ENCODE results near the gene MRGPRX2.

MRGPRX2 gene

DNA sequence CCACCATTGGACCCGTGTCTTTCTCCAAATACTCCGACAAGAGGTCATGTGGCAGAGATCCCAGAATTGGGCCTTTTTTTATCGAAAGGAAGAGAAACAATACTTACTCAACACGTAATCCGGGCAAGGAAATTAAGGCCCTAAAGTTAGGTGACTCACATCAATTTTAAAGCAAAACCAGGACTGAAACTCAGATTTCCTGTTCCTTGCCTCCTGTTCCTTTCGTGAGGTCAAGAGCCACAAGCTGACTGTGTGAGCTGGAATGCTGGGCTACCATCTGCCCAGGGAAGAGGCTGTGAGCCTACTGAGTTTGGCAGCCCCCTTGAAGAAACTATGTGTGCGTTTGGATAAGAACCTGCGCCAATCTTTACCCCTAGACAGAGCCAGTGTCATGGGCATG, 27.1 kb upstream of the MRGPRX2 start:
- no peak overlapping the region for H3K9ac ChIP-seq

DNA sequence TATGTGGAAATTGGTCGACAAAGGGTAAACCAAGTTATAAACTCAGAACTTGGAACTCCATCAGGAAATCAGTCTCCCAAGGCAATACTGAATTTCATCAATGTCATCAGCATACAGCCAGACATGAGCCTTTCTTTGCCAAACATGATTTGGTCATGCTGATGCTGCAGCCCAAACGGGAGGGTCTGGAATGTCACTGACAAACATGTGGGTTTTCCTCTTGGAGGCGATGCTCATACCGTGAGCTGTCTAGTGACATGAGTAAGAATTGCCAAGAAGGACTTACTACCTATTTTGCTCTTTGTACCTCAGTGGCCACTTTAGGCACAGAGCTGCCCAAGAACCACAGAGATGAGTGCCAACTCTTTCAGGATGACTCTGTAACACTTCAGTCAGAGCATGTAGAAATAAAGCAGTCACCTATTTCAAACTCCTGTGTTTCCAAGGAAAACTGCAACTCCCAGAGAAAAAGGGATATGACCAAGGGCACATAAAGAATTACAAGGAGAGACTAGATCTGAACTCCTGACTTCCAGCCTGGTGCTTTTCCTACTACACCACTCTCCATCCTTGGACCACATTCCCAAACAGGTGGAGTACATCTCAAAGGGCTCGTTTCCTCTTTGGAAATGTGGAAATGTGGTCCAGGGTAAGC, 24.3 kb upstream of the MRGPRX2 start:
- Histone ChIP-seq H3K36me3 (ENCODE audit: control insufficient read depth, insufficient read depth, low read length) (no peaks in the 10 kb centered on the region), H2AFZ (no peak overlapping the region), H3K4me1 (no peaks in the 10 kb centered on the region), H3K4me3 (ENCODE audit: low read depth, low read length) (no peak overlapping the region), H3K79me2 (no peaks in the 10 kb centered on the region), H3K27me3 (ENCODE audit: control insufficient read depth, insufficient read depth, low read length) (no peaks in the 10 kb centered on the region), H3K4me2 (ENCODE audit: low read length) (no peak overlapping the region), H3K9me3 (ENCODE audit: control insufficient read depth, low read length) (no peaks in the 10 kb centered on the region), H3K9ac (no peak overlapping the region), H3K27ac (no peak overlapping the region)
- TF ChIP-seq, protein P1, sequence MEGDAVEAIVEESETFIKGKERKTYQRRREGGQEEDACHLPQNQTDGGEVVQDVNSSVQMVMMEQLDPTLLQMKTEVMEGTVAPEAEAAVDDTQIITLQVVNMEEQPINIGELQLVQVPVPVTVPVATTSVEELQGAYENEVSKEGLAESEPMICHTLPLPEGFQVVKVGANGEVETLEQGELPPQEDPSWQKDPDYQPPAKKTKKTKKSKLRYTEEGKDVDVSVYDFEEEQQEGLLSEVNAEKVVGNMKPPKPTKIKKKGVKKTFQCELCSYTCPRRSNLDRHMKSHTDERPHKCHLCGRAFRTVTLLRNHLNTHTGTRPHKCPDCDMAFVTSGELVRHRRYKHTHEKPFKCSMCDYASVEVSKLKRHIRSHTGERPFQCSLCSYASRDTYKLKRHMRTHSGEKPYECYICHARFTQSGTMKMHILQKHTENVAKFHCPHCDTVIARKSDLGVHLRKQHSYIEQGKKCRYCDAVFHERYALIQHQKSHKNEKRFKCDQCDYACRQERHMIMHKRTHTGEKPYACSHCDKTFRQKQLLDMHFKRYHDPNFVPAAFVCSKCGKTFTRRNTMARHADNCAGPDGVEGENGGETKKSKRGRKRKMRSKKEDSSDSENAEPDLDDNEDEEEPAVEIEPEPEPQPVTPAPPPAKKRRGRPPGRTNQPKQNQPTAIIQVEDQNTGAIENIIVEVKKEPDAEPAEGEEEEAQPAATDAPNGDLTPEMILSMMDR (IDR thresholded peaks at IDR 0.05): no peak

More for the DNA sequence above, 27.1 kb upstream of the MRGPRX2 start:
- H3K9me3 ChIP-seq (ENCODE audit: control insufficient read depth, low read length): no peaks in the 10 kb centered on the region
- H3K36me3 ChIP-seq (ENCODE audit: control insufficient read depth, insufficient read depth, low read length): no peaks in the 10 kb centered on the region
- H3K4me3 ChIP-seq (ENCODE audit: low read depth, low read length): no peak overlapping the region
- H3K4me2 ChIP-seq (ENCODE audit: low read length): no peak overlapping the region
- H3K79me2 ChIP-seq: no peaks in the 10 kb centered on the region
- H3K4me1 ChIP-seq: no peaks in the 10 kb centered on the region
- H2AFZ ChIP-seq: no peak overlapping the region
- TF ChIP-seq, protein P1 (IDR thresholded peaks at IDR 0.05): no peak
- no peaks in the 10 kb centered on the region for H3K27me3 ChIP-seq (ENCODE audit: control insufficient read depth, insufficient read depth, low read length)
- no peak overlapping the region for H3K27ac ChIP-seq

DNA sequence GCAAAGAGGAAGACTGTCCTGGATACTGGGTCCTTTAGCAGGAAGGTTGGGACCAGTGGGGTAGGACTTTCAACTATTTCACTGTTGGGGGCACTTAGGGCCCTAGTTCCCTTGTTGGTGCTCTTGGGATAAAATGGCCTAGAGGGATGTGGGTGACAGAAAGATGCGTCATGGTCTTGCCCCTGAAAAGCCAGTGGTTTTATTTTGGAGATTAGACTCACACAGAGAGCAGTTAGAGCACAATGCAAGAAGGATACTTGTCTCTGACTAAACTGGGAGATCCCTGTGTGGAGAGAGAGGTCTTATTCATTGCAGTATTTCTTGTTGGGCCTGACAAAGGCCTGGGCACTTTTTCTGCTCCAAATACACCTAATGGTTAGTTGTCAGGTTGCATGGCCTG, 22.6 kb upstream of the MRGPRX2 start:
- H3K4me3 ChIP-seq (ENCODE audit: low read depth, low read length): no peak overlapping the region
- no peaks in the 10 kb centered on the region for H3K9me3 ChIP-seq (ENCODE audit: control insufficient read depth, low read length)
- H3K36me3 ChIP-seq (ENCODE audit: control insufficient read depth, insufficient read depth, low read length): no peaks in the 10 kb centered on the region
- H3K27me3 ChIP-seq (ENCODE audit: control insufficient read depth, insufficient read depth, low read length): no peaks in the 10 kb centered on the region
- no peak overlapping the region for H3K27ac ChIP-seq
- no peak overlapping the region for H3K9ac ChIP-seq
- no peak overlapping the region for H3K4me2 ChIP-seq (ENCODE audit: low read length)
- no peak overlapping the region for H2AFZ ChIP-seq
- TF ChIP-seq, protein P1 (IDR thresholded peaks at IDR 0.05): no peak
- no peaks in the 10 kb centered on the region for H3K4me1 ChIP-seq
- H3K79me2 ChIP-seq: no peaks in the 10 kb centered on the region

DNA sequence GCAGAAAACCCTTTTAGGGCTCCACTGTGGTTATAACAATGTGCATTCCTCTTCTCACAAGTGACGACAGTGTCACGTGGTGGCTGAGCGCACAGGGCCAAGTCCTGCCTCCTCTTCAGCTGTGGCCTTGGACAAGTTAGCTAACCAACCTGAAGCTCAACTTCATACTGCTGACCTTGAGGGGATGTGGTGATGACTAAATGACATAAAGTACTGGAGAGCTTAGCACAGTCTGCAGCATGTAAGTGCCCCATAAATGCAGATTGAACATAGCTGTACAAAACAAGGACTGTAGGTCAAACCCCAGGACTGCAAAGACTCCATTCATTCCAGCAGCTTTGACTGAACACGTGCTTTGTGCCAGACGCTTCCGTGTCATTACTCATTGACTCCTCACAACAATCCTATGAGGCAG, 20.1 kb upstream of the MRGPRX2 start:
- Histone ChIP-seq H3K4me2 (ENCODE audit: low read length) (no peak overlapping the region), H3K9me3 (ENCODE audit: control insufficient read depth, low read length) (no peaks in the 10 kb centered on the region), H3K4me3 (ENCODE audit: low read depth, low read length) (no peak overlapping the region), H3K27me3 (ENCODE audit: control insufficient read depth, insufficient read depth, low read length) (no peaks in the 10 kb centered on the region), H2AFZ (no peak overlapping the region), H3K9ac (no peak overlapping the region), H3K4me1 (no peaks in the 10 kb centered on the region), H3K27ac (no peak overlapping the region), H3K79me2 (no peaks in the 10 kb centered on the region), H3K36me3 (ENCODE audit: control insufficient read depth, insufficient read depth, low read length) (no peaks in the 10 kb centered on the region)
- TF ChIP-seq, protein P1 (IDR thresholded peaks at IDR 0.05): no peak
